Measurements from ENCODE around the gene AFF3.

DNA sequence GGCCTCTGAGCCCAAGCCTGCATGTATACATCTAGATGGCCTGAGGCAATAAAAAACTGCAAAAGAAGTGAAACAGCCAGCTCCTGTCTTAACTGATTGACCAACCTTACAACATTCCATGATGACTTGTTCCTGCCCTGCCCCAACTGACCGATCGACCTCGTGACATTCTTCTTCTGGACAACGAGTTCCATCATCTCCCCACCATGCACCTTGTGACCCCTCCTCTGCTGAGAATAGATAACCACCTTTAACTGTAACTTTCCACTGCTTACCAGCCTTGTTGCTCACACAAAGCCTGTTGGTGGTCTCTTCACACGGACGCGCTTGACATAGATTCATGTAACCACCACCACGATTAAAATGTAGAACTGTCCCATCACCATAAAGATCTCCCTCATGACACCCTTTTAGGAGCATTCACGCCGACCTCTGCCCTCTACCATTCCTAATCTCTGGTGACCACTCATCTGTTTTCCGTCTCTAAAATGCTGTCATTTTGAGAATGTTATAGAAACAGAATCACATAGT, 532.5 kb downstream of the AFF3 start:
- TF ChIP-seq CTCF (IDR thresholded peaks at IDR 0.05; ENCODE audit: poor library complexity) (no peak), EZH2phosphoT487 (IDR thresholded peaks at IDR 0.05; ENCODE audit: low read depth, severe bottlenecking, unreplicated experiment) (no peak)

All from hepatocyte (in vitro differentiated cells).